ENCODE measurements around the gene STUB1.
"Not testable (repeated sequence)": the region's sequence is repeated elsewhere in the genome, so short reads cannot be mapped to it uniquely, and the experiment has no call there.

The STUB1 gene

DNA sequence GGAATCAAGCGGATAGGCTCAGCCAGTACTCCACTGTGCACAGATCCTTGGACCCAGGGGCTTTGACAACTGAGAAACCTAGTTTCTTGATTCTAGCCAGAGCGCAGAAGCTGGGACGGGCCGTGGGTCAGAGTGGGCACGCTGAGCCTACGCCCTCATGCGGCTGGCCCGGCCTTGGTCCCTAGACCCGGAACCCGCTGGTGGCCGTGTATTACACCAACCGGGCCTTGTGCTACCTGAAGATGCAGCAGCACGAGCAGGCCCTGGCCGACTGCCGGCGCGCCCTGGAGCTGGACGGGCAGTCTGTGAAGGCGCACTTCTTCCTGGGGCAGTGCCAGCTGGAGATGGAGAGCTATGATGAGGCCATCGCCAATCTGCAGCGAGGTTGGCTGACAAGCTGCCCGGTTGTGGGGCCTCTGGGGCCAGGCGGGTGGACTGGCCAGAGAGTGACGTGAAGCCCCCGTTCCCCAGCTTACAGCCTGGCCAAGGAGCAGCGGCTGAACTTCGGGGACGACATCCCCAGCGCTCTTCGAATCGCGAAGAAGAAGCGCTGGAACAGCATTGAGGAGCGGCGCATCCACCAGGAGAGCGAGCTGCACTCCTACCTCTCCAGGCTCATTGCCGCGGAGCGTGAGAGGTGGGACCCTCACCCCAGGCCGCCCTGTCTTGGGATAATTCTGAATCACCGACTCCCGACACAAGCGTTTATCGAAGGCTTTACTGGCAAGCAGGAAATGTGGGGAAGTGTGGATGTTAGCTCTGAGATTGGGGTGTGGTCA is 946 bp downstream of the STUB1 start:
- DNase-seq = peak; percentile 22

DNA sequence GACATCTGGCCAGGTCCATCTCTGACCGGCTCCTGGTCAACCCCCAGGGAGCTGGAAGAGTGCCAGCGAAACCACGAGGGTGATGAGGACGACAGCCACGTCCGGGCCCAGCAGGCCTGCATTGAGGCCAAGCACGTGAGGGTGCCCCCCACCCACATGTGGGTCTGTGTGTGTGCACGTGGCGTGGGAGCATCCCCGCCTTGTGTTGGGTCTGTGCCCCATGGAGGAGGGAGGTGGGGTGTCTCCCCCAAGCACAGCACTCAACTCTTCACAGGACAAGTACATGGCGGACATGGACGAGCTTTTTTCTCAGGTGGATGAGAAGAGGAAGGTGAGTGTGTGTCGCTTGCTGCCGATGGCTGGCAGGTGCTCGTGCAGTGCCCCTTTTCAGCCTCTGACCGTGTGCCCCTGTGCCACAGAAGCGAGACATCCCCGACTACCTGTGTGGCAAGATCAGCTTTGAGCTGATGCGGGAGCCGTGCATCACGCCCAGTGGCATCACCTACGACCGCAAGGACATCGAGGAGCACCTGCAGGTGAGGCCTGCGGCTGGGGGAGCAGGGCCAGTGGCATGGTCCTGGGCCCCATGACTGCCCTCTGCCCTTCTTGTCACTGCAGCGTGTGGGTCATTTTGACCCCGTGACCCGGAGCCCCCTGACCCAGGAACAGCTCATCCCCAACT is 1.7 kb downstream of the STUB1 start:
- DNase-seq = no peak

DNA sequence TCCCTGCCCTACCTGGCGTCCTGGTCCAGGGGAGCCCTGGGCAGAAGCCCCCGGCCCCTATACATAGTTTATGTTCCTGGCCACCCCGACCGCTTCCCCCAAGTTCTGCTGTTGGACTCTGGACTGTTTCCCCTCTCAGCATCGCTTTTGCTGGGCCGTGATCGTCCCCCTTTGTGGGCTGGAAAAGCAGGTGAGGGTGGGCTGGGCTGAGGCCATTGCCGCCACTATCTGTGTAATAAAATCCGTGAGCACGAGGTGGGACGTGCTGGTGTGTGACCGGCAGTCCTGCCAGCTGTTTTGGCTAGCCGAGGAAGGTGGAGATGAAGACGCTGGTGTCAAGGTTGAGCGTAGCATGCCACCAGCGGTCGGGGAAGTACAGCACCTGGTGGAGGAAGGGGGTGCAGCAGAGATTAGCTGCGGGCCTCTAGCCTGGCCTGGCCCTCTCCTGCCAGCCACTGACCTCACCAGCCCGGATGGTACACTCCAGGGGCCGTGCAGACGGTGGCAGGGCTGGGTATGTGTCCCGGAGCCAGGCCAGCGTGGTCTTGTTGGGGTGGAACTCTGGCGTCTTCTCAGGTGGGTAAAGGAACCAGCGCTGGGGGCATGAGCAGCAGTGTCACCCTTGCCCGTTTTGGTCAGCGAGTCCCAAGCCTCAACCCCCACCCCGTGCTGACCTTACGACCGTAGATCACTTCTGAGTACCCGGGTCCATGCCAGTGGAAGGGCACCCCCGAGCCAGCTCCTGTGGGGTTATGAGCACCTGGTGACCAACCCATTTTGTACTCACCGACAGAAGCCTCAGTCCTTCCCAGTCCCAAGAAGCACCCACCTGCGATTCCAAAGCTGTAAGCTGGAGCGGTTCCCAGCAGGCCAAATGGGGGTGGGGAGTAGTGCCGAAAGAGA is 2.5 kb downstream of the STUB1 start:
- DNase-seq = no peak

DNA sequence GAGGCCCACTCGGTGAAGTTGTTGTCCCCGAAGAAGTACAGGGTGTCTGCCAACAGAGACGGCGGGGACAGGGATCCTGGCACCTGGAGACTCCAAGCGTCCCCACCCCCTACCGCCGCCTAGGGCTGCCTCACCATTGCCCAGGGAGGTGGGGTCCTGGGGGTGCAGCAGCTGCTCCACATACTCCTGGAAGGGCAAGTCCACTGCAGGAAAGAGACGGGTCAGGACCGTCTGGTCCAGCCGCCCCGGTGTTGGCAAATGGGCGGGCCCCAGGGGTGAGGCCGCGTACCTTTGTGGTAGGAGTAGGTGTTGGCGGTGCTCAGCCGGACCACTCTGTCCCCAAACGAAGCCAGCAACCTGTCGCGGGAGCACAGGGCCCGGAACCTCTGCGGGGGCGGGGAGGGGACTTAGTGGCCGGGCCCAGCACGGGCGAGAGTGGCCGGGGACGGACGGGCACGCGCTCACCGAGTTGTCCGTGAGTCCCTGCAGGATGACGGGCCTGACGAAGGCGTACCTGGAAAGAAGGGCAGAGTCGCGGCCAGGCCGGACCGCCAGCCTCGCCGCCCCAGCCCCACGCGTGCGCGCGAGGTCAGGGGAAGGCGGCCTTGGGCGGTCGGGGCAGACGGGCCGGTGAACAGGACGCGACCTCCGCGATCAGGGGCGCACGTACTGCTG is 3.3 kb downstream of the STUB1 start:
- no peak for DNase-seq

DNA sequence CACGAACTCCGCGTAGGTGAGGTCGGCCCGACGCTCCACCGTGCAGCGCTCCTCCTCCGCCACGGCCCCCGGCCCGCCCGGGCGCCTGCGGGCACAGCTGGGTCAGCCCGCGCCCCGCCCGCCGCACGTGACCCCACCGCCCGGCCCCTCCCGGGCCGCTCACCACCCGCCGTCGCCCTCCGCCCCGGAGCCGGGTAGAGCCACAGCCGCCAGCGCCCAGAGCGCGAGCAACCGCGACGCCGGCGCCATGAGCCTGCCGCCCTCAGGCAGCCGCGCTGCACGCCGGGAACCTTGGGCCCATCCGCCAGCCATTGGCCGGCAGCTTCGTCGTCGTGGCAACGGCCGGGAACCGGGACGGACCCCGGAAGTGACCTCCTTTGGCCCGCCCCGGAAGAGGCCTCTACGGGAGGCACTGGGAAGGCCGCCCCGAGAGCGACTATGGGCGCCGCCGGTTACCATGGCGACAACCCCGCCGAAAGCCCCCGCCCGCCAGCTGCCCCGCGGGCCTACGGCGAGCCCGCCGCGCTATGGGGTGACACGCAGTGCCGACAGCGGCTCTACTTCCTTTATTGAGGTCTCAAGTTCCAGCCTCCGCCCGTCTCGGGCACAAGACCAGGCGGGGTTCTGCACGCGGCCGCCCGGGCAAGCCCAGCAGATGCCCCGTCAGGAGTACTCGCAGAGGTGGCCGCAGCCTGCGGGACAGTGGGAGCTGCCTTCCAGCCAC is 4.0 kb downstream of the STUB1 start, which contains the start of gene JMJD8:
Gene JMJD8 (minus strand): TSS at position 264 of the 724 bp plus-strand sequence. CDS start 15 bp downstream, at position 249.
- peak; percentile 90 for DNase-seq

DNA sequence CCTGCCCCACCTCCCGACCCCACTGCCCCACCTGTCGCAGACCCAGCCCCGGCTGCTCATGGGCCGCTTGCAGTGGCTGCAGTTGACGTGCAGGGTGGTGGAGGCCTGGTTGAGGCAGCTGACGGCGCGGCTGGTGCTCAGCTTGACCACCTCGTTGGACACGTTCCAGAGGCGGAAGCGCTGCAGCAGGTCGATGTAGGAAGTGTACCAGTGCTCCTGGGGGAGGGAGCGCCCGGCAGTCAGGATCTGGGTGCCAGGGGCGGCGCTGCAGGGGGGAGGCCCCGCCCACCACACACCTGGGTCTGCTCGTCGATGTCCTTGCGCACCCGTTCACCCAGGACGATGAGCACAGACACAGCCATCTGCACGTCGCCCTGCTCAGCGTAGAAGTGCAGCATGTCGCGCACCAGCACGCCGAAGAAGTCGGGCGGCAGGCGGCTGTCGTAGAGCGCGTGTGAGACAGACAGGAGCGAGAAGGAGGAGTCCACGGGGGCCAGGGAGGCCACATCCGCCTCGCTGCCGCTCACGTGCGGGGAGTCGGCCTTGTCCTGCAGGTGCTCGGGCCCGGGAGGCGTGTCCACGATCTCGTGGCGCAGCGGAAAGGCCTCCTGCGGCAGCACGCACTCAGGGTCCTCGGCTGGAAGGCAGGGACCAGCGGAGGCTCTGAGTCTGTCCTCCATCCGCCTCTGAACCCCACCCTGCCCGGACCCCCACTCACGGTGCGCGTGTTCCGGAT is 4.9 kb downstream of the STUB1 start:
- no peak for DNase-seq

DNA sequence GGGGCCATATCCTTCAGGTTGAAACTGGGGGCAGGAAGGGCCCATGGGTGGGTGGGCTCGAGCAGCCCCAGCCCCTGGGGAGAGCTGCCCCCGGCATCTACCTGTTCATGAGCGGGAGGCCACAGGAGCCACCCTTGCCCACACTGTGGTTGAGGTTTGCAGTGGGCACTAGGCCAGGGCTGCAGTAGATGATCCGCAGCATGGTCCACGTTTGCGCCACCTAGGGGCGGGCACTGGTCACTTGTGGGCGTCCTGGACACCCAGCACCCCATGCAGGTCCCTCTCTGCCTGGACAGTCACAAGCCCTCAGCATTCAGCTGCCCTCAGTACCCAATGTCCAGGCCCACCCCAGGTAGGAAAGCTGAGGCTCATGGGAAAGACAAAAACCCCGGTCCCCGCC is 5.8 kb downstream of the STUB1 start:
- no peak for DNase-seq

DNA sequence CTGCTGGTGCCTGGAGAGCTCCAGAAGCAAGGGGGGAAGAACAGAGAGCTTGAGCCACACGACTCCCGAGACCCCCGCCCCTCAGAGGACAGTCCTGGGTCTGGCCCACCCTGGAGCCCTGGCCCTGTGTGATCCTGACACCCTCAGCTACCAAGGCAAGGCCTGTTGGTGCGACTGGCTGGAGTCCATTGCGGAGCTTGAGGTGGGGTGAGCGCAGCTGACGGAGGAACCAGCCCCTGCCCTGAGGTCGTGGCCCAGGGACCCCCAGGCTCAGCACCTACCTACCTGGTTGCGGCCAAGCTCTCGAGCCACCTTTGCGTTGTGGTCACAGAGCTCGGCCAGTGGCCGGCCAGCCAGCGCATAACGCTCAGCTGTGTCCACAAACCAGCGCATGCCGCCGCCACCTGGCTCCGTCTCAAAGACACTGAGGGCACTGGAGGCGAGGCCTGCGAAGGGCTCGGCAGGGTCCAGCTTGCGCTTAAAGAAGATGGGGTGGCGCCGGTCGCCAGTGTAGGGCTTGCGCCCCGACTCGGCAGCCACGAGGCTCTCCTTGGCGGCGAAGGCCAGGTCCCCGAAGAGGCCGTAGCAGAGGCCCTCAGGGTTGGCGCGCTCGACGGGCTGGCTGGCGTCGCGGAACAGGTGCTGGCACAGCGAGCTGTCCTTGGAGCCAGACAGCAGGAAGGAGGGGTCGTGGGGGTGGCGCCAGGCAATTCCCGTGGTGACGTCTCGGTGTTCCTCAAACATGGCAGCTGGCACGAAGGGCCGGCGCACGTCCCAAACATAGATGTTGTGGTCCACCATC is 6.5 kb downstream of the STUB1 start:
- no peak for DNase-seq

DNA sequence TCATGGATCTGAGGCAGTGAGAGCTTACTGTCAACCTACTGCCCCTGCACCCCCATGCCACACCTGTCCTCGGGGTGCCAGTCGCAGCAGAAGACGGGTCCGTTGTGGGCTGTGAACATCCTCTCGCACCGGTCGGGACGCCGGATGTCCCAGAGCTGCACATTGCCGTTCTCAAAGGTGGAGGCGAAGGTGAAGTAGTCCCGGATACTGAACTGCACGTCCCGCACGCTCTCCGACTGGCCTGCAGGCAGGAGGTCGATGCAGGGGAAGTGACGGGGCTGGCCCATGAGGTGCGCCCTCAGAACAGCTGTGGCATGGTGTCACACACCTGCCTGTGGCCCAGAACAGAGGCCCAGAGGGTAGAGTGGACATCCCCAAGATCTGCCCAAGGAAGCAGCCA is 7.3 kb downstream of the STUB1 start:
- DNase-seq = no peak

DNA sequence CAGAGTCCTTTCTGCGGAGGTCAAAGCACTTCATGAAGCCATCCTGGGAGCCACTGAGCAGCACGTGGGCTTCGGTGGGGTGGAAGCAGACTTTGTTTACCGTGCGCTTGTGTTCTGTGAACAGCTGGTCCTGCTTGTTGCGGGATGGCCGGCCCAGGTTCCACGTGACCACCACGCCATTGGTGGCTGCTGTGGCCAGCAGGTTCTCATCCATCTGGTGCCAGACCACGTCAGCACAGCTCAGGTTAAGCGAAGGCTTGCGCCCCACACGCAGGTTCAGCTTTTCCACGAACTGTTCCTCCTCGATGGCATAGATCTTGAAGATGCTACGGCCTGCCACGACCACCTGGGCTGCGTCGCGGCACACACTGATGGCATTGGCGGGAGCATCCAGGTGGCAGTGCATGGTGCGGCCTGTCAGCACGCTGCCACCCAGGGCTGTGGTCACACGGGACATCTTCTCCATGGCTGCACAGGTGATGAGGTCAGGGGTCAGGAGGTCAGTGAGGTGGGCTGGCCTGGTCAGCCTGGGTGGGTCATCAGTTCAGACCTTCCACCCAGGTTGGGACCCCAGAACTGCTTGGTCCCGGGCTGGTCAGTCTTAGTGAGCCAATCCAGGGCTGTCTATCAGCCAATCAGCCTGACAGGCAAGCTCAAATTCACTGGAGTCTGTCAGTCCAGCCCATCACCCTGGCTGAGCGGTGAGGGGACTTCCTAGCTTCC is 9.1 kb downstream of the STUB1 start:
- no peak for DNase-seq

DNA sequence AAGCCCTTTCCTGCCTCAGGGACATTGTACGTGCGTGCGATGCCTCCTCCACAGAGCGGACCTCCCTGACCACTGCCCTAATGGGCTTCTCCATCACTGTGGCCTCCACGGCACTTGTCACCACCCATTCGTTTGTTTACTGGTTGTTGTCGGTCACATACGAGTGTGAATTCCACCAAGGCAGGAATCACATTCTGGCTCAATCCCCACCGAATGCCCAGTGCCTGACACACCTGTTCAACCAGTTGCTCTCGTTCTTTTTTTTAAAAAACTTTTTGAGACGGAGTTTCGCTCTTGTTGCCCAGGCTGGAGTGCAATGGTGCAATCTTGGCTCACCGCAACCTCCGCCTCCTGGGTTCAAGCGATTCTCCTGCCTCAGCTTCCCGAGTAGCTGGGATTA is 11.0 kb downstream of the STUB1 start:
- DNase-seq = not testable (repeated sequence)

DNA sequence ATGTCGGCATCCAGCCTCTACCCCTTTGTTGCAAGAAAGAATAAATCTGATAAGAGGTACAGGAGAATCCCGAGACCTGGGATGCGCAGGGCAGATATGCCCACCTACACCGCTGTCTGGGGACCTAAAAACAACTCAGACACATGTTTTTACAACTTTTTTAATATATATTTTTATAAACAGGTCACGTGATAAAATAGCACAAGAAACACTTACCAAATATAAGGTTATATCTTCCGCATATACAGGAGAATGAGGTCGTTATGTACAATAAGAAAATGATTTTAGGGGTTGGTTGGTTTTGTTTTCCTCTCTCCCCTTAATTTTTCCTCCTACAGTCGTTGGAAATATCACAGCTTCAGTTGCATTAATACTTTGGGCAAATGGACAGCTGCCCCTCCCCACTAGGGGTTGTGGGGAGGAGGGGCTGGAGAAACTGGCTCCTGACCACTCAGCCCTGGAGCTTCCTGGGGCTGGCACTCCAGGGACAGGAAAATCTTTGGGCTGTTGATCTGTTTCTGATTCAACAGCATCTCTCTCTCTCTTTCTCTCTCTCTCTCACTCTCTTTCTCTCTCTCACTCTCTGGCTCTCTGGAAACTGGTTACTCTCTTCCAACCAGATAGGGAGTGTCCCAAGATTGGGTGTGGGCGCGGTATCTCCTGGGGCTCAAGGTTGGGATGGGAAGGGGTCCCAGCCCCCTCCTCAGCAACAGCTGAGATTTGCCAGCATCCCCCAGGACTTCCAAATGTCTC is 12.3 kb downstream of the STUB1 start:
- DNase-seq = no peak

DNA sequence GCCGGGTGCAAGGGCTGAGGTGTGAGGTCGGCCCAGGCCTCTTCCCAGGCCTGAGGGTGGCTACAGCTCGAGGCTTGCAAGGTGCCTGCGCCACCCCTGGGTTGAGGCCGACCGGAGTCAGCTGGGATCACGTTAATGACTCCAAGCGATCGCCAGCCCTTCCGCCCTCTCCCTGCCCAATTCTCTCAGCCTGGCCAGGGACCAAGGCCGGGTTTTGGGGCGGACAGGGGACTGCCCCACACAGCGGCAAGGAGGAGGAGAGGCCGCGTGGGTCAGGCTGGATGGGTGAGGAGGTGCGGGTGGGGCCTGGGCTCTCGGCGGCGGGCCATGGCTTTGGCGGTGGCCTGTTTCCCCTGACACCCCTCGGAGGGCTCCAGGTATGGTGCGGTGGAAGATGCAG is 13.2 kb downstream of the STUB1 start:
- no peak for DNase-seq

DNA sequence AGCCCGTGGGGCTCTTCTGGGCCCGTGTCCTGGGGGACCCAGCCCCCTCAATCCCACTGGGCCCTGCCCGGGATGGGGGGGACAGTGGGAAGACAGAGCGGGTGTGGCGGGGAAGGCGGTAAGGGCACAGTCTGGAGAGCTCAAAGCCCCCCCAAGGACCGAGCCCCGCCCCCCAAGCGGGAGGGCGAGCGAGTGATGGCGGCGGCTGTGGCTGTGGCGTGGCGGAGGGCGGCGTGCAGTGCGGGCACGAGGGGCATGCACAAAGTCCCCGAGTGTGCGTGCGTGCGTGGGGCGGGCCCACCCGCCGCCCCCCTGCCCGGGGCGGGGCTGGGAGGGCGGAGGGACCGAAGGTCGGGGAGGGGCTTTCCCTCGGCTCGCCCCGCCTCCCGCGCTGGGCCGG is 13.6 kb downstream of the STUB1 start:
- DNase-seq = no peak

DNA sequence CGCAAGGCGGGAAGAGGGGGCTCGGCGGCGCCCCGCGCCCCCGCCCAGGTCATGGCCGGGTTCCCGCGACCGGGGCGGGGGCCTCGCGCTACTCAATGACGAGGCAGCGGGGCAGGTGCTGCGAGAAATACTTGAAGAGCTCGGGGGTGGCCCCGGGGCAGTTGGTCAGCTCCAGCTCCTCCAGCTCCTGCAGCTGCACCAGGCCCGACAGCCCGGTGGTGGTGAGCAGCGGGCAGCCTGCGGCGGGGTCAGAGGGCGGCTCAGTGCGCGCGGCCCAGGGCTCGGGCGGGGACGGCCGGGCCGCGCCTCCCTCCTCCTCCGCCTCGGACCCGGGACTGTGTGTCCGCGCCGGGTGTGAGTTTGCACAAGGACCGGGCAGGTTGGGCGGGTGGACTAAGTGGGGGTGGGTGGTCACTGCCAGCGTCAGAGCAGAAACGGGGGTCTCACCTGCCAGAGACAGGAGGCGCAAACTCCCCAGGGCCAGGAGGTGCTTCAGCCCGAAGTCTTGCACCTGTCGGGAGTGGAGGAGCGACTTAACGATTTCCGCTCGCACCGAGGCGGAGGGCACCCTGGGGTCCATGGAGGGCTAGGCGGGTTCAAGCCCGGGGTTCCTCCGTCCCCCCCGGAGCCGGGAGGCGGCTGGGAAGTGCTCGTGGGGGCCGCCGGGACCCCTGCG is 14.1 kb downstream of the STUB1 start:
- DNase-seq = no peak

DNA sequence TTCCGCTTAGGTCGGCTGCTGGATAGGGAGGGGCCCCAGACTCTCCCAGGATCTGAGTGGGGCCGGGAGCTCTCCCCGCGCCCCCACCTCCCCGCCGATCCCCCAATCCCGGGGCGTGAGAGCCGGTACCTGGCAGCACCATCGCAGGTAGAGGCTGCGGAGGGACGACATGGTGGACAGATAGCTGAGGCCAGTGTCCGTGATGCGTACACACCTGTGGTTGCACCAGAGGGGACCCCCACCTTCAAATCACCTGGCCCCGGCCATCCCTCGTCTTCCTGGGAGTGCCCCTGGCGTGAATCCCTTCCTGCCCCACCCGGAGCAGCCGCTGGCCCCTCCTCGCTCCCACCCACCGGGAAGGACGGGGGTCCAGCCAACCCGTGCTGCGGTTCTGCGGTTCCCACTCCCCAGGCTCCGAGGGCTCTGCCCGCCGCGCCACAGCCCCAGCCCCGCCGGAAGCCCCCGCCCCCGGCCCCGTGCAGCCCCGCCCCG is 14.7 kb downstream of the STUB1 start:
- DNase-seq = no peak

DNA sequence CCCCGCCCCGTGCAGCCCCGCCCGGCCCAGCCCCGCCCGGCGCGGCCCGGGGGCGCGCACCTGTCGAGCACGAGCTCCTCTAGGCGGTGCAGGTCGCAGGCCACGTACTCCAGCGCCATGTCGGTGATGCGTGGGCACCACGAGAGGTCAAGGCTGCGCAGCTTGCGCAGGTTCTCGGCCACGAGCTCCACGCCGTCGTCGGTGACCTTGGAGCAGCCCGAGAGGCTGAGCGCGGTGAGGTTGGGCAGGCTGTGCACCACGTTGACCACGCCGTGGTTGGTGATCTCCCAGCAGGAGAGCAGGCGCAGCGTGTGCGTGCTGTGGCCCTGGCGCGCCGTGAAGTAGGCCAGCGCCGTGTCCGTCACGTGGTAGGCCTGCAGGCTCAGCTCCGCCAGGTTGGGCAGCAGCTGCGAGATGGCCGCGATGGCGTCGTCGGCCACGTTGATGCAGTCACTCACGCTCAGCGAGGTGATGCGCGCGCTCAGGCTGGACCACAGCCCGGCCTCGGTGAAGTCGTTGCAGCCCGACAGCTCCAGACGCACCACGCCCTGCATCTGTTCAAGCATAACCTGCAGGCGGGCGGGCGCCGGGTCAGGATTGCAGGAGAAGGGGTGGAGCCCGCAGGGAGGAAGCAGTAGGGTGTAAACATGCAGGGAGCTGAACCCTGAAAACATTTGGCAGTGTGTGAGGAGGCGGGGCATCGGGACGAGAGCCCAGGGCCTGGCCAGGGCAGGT is 15.3 kb downstream of the STUB1 start:
- DNase-seq = no peak

All from GF-D8 (cell line).